Immature natural killer cell (primary cell): Measurements from ENCODE around the gene INPP5D. TPM values are rescaled to one million over a fixed set of nuclear protein-coding genes. Genes with fewer than 3 reads are reported as not detected.
A peak's percentile ranks its signal among the peaks of the same experiment; 100 is the strongest.
"Not testable (repeated sequence)": the region's sequence is repeated elsewhere in the genome, so short reads cannot be mapped to it uniquely, and the experiment has no call there.

Experiments used
- DNase-seq, 3 donors: peaks; one replicate each; pipeline ENCODE4 v3.0.0; 2022; ENCODE audit warnings: mixed read lengths in 1 of 3
- H3K27ac Mint-ChIP-seq, 6 donors: one replicate each; pipeline ENCODE4 v1.8.0; 2020; ENCODE audit warnings: mixed read lengths in 6 of 6, mild to moderate bottlenecking in 5 of 6, inconsistent platforms in 4 of 6, moderate library complexity in 3 of 6
- H3K27me3 Mint-ChIP-seq, 3 donors: one replicate each; pipeline ENCODE4 v1.8.0; 2020 to 2021; ENCODE audit warnings: low read depth in 3 of 3, mild to moderate bottlenecking in 3 of 3, mixed read lengths in 3 of 3, moderate library complexity in 3 of 3, inconsistent platforms in 1 of 3
- H3K36me3 Mint-ChIP-seq, 3 donors: one replicate each; pipeline ENCODE4 v1.8.0; 2020; ENCODE audit warnings: mixed read lengths in 3 of 3, inconsistent platforms in 2 of 3, mild to moderate bottlenecking in 2 of 3
- H3K4me1 Mint-ChIP-seq, 2 donors: one replicate each; pipeline ENCODE4 v1.8.0; 2020; ENCODE audit warnings: inconsistent platforms in 2 of 2, mild to moderate bottlenecking in 2 of 2, mixed read lengths in 2 of 2, moderate library complexity in 1 of 2
- H3K4me3 Mint-ChIP-seq, 5 donors: one replicate each; pipeline ENCODE4 v1.8.0; 2020; ENCODE audit warnings: mild to moderate bottlenecking in 5 of 5, mixed read lengths in 5 of 5, inconsistent platforms in 3 of 5, moderate library complexity in 3 of 5
- H3K9me3 Mint-ChIP-seq, 6 donors: one replicate each; pipeline ENCODE4 v1.8.0; 2020; ENCODE audit warnings: mild to moderate bottlenecking in 6 of 6, mixed read lengths in 6 of 6, inconsistent platforms in 4 of 6, moderate library complexity in 3 of 6
- polyA plus RNA-seq, 3 donors: library from polyadenylated mRNA; unstranded; fragments of 300-500 nt; fragmentation: Illumina TruSeq; gene quantifications; one replicate each; pipeline ENCODE4 v1.2.3, GENCODE V29; 2021

The INPP5D gene
- polyA plus RNA-seq, 3 donors from 2014 or later = 54.8 to 307 (median 73.5) TPM

DNA sequence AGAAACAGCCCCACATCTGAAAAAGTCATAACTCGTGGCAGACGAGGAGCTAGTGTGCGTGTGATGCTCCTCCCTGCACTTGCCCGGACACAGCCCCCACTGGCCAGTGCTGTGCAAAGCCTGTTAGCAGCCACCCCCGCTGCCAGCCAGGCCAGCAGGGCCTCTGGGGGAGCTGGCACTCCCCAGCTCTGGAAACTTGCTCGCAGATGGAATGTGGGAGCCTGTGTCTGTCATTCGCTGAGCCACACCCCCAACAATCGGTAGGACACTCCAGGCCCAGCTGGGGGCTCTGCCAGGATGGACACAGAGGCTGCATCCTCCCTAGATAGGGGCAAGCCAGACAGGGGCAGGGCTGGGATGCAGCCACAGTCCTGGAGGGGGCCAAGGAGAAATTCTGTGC lies 128.9 kb downstream of the INPP5D start:
- Mint-ChIP-seq H3K27ac (peak overlapping the region in 2 of 6 donors; percentile 60 to 67), H3K27me3 (peaks cover 18 to 52% (median 31%) of the 10 kb centered on the region in 3 donors), H3K9me3 (no peaks in the 10 kb centered on the region), H3K4me1 (peaks cover 7 to 13% of the 10 kb centered on the region in 2 donors), H3K4me3 (no peak overlapping the region), H3K36me3 (peaks cover 28 to 73% (median 47%) of the 10 kb centered on the region in 3 donors)
- no peak for DNase-seq

DNA sequence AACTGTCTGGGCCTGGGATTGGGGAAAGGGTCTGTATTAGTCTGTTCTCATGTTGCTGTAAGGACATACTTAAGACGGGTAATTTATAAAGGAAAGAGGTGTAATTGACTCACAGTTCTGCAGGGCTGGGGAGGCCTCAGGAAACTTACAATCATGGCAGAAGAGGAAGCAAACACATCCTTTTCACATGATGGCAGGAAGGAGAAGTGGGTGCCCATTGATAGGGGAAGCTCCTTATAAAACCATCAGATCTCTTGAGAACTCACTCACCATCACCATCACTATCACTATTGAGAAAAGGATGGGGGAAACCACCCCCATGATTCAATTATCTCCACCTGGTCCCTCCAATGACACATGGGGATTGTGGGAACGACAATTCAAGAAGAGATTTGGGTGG lies 130.9 kb downstream of the INPP5D start:
- not testable (repeated sequence) for H3K9me3 Mint-ChIP-seq, H3K4me1 Mint-ChIP-seq, DNase-seq, H3K4me3 Mint-ChIP-seq
- Mint-ChIP-seq H3K27ac (peak overlapping the region; percentile 51 to 77 (median 60)), H3K27me3 (peaks cover 22 to 49% (median 29%) of the 10 kb centered on the region in 3 donors), H3K36me3 (peaks cover 30 to 65% (median 49%) of the 10 kb centered on the region in 3 donors)

DNA sequence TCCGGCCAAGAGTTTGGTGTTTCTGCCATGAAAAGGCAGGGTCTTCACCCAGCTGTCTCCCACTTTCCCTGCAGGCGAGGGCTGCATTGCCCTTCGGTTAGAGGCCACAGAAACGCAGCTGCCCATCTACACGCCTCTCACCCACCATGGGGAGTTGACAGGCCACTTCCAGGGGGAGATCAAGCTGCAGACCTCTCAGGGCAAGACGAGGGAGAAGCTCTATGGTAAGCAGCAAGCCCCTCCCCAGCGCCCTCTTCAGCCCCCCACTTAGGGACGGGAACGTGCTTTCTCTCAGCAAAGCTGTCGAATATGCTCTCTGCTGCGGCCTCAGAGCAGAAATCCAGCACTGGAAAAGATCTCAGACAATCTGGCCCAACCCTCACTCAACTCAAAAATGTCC lies 133.6 kb downstream of the INPP5D start:
- Mint-ChIP-seq H3K4me1 (peaks cover 8 to 12% of the 10 kb centered on the region in 2 donors), H3K27me3 (peaks cover 15 to 50% (median 32%) of the 10 kb centered on the region in 3 donors), H3K9me3 (no peaks in the 10 kb centered on the region), H3K4me3 (peak overlapping the region in 1 of 5 donors; percentile 11), H3K36me3 (peaks cover 33 to 74% (median 59%) of the 10 kb centered on the region in 3 donors), H3K27ac (peak overlapping the region in 5 of 6 donors; percentile 12 to 69 (median 49))
- DNase-seq = no peak

DNA sequence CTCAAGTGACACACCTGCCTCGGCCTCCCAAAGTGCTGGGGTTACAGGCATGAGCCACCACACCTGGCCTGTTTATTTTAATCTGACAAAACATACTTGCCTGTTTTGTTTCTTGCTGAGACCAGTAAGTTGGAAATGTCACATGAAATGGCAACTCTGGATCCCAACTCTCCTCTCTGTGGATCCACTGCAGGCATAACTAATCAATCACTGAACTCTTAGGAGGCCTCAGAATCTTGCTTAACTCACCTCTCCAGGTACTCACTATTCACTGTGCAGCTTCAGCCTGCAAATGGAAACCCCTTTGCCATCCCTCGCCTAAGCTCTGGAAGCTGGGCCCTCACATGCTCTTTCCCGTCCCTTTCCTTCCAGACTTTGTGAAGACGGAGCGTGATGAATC lies 134.9 kb downstream of the INPP5D start:
- DNase-seq = no peak
- H3K36me3 Mint-ChIP-seq = peaks cover 33 to 70% (median 53%) of the 10 kb centered on the region in 3 donors

DNA sequence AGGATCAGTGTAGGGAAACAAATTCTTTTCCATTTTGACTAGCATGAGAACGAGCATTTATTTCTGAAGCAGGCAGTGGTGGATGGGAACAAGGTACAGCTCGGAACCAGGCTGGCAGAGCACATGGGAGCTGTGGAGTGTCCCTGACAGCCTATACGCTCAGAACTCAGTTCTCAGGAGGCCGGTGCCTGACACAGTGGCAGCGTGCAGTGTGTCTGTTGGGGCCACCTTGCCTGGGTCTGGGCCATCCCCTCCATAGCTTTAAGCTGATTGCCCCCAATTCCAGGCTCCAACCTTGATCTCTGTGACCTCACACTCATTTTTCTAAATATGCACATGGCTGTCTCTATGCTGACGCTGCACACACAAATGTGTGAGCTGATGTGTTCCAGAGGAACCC lies 136.9 kb downstream of the INPP5D start:
- no peak for DNase-seq
- H3K27me3 Mint-ChIP-seq = peaks cover 9 to 46% (median 33%) of the 10 kb centered on the region in 3 donors
- peaks cover 24 to 74% (median 44%) of the 10 kb centered on the region in 3 donors for H3K36me3 Mint-ChIP-seq
- peaks cover 4% of the 10 kb centered on the region in 2 donors for H3K4me1 Mint-ChIP-seq
- H3K27ac Mint-ChIP-seq = peak overlapping the region; percentile 5 to 78 (median 71)
- no peaks in the 10 kb centered on the region for H3K9me3 Mint-ChIP-seq
- H3K4me3 Mint-ChIP-seq = no peak overlapping the region

More for the DNA sequence above, 134.9 kb downstream of the INPP5D start:
- no peaks in the 10 kb centered on the region for H3K9me3 Mint-ChIP-seq
- peaks cover 14 to 48% (median 34%) of the 10 kb centered on the region in 3 donors for H3K27me3 Mint-ChIP-seq
- H3K4me1 Mint-ChIP-seq = peaks cover 5 to 12% of the 10 kb centered on the region in 2 donors
- H3K4me3 Mint-ChIP-seq = no peak overlapping the region
- peak overlapping the region in 2 of 6 donors; percentile 35 to 46 for H3K27ac Mint-ChIP-seq

DNA sequence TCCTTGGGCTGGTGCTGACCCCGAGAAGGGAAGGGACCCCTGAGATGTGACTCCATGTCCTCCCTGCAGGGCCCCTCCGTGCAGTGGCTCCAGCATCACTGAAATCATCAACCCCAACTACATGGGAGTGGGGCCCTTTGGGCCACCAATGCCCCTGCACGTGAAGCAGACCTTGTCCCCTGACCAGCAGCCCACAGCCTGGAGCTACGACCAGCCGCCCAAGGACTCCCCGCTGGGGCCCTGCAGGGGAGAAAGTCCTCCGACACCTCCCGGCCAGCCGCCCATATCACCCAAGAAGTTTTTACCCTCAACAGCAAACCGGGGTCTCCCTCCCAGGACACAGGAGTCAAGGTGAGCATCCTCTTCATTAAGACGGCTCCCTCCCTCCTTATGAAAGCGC lies 137.9 kb downstream of the INPP5D start:
- peaks cover 9 to 49% (median 34%) of the 10 kb centered on the region in 3 donors for H3K27me3 Mint-ChIP-seq
- H3K27ac Mint-ChIP-seq = peak overlapping the region in 3 of 6 donors; percentile 43 to 66 (median 61)
- DNase-seq = no peak
- H3K4me1 Mint-ChIP-seq = peaks cover 4 to 5% of the 10 kb centered on the region in 2 donors
- H3K9me3 Mint-ChIP-seq = no peaks in the 10 kb centered on the region
- peaks cover 25 to 76% (median 42%) of the 10 kb centered on the region in 3 donors for H3K36me3 Mint-ChIP-seq
- H3K4me3 Mint-ChIP-seq = no peak overlapping the region

DNA sequence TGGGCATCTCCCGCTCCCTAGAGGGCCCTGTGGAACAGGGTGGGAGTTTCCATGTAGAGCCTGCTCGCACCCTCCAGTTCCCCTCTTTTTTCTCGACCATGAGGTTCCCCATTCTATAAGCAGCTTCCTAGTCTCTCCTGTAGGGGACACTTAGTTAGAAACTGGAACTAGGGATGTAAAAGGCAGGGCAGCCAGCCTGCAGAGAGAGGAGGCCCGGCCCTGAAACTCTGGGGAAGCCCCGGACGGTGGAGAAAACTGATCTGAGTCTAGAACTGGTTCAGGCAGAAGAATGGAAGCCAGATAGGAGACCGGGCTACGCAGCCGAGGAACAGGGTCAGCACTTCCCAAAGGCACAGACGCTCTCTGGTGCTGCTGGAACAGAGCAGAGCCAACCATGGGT lies 139.7 kb downstream of the INPP5D start:
- peaks cover 34 to 78% (median 40%) of the 10 kb centered on the region in 3 donors for H3K36me3 Mint-ChIP-seq
- H3K27me3 Mint-ChIP-seq = peaks cover 2 to 56% (median 43%) of the 10 kb centered on the region in 3 donors
- H3K27ac Mint-ChIP-seq = peak overlapping the region; percentile 21 to 74 (median 46)
- no peaks in the 10 kb centered on the region for H3K9me3 Mint-ChIP-seq
- no peak overlapping the region for H3K4me3 Mint-ChIP-seq
- peaks cover 0 to 13% of the 10 kb centered on the region in 2 donors for H3K4me1 Mint-ChIP-seq
- no peak for DNase-seq

DNA sequence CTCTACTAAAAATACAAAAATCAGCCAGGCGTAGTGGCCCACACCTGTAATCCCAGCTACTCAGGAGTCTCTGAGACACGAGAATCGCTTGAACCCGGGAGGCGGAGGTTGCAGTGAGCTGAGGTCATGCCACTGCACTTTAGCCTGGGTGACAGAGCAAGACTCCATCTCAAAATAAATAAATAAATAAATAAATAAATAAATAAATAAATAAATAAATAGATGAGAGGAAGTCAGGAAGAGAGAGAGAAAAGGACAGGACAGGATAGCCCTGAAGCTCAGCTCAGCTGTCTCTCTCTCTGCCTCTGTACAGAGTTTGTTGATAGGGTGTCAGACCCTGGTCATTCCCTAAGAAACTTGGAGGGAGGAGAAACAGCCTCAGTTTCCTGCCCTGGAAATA lies 140.6 kb downstream of the INPP5D start:
- not testable (repeated sequence) for H3K4me3 Mint-ChIP-seq
- Mint-ChIP-seq H3K27ac (peak overlapping the region; percentile 50 to 79 (median 68)), H3K36me3 (peaks cover 34 to 72% (median 37%) of the 10 kb centered on the region in 3 donors)

DNA sequence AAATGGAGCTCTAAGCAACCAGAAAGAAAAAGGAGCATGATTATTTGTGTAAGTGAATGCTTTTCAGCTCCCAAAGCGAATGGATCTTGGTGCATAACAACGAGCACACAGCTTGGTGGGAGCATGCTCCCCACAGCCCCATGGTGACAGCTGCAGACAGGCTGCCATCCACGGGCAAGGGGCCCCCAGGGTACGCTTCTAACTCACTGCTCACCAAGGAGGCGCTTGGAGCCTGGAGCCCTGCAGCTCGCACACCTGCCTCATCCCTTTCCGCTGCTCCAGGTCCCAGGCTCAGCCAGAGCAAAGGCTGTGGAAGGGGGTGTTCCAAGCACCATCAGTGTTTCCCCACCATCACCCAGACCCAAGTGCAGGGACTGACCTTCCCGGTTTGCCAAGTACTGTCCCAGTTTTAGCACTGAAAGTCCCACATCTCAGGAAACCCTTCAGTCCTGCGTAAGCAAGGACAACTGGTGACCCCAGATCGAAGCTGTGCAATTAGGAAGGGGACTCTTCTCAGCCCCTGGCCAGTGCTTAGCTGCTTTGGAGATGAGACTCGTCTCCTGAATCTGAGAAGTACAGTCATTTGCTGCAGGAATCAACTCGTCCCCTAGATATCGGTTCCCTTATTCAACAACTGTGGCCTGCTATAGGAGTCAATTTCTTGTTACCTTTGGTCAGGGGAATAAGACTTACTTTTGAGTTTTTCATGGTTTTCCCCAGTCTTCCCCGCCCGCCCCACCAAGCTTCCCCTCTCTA lies 141.3 kb downstream of the INPP5D start:
- no peak for DNase-seq
- Mint-ChIP-seq H3K4me1 (peaks cover 0 to 14% of the 10 kb centered on the region in 2 donors), H3K36me3 (peaks cover 28 to 66% (median 32%) of the 10 kb centered on the region in 3 donors), H3K27ac (peak overlapping the region in 5 of 6 donors; percentile 67 to 79 (median 70)), H3K27me3 (peaks cover 4 to 48% (median 37%) of the 10 kb centered on the region in 3 donors), H3K4me3 (no peak overlapping the region), H3K9me3 (no peaks in the 10 kb centered on the region)

More for the DNA sequence above, 140.6 kb downstream of the INPP5D start:
- not testable (repeated sequence) for H3K9me3 Mint-ChIP-seq, DNase-seq
- H3K27me3 Mint-ChIP-seq = peaks cover 4 to 53% (median 41%) of the 10 kb centered on the region in 3 donors
- H3K4me1 Mint-ChIP-seq = peaks cover 0 to 13% of the 10 kb centered on the region in 2 donors

DNA sequence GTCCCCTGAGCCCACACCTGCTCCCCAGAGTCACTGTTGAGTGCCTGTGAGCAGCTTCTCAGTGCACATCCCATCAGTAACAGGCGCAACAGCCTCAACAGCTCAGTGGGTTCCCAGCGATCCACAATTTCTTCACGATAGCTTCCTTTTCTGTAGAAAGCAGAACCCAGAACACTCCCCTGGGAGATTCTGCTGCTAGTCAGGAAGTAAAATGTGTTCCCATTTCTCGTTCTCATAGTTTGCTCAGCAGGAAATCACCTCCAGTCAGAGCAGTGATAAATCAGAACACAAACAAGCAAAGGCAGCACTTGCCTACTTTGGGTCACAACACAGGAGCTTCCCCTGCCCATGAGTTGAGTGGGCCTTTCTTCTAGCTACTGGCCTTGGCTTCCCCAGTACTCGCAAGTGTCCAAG lies 142.4 kb downstream of the INPP5D start:
- peaks cover 22 to 60% (median 23%) of the 10 kb centered on the region in 3 donors for H3K36me3 Mint-ChIP-seq
- H3K9me3 Mint-ChIP-seq = no peaks in the 10 kb centered on the region
- H3K27me3 Mint-ChIP-seq = peaks cover 4 to 47% (median 33%) of the 10 kb centered on the region in 3 donors
- H3K4me3 Mint-ChIP-seq = no peak overlapping the region
- peak overlapping the region in 5 of 6 donors; percentile 64 to 85 (median 73) for H3K27ac Mint-ChIP-seq
- peaks cover 8 to 18% of the 10 kb centered on the region in 2 donors for H3K4me1 Mint-ChIP-seq
- no peak for DNase-seq

DNA sequence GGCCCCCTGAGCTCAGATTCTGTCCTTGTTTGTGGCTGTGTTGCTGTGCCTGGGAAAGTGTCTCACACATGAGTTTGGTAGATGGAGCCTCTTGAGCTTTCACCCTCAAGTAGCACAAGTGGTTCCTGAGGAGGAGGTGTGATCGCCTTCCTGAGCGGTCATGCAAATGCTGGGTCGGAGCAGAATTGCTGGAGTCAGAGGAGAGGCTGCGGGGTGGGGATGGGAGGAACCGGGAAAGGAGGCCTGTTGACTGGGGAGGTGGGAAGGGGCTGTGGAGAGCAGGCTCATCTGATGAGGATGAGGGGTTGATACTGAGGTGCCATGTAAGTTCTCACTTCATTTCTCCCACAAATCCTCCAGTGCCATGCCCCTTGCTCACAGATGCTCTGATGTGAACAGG lies 142.9 kb downstream of the INPP5D start:
- H3K4me1 Mint-ChIP-seq = peaks cover 13 to 21% of the 10 kb centered on the region in 2 donors
- peaks cover 3 to 46% (median 29%) of the 10 kb centered on the region in 3 donors for H3K27me3 Mint-ChIP-seq
- H3K27ac Mint-ChIP-seq = peak overlapping the region; percentile 59 to 85 (median 70)
- H3K4me3 Mint-ChIP-seq = peak overlapping the region in 1 of 5 donors; percentile 6
- no peaks in the 10 kb centered on the region for H3K9me3 Mint-ChIP-seq
- H3K36me3 Mint-ChIP-seq = peaks cover 20 to 57% (median 21%) of the 10 kb centered on the region in 3 donors
- DNase-seq = no peak

DNA sequence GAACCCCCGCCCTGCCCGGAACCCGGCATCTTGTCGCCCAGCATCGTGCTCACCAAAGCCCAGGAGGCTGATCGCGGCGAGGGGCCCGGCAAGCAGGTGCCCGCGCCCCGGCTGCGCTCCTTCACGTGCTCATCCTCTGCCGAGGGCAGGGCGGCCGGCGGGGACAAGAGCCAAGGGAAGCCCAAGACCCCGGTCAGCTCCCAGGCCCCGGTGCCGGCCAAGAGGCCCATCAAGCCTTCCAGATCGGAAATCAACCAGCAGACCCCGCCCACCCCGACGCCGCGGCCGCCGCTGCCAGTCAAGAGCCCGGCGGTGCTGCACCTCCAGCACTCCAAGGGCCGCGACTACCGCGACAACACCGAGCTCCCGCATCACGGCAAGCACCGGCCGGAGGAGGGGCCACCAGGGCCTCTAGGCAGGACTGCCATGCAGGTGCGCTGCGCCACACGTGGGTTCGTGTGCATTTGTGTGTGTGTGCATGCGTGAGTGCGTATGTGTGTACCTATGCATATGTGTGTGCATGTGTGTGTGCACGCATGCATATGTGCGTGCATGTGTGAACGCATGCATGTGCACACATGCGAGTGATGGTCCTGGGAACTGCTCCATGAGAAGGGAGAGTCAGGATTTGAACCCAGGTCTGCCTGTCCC lies 144.3 kb downstream of the INPP5D start:
- Mint-ChIP-seq H3K36me3 (peaks cover 20 to 53% (median 21%) of the 10 kb centered on the region in 3 donors), H3K27me3 (peaks cover 2 to 49% (median 33%) of the 10 kb centered on the region in 3 donors), H3K4me1 (peaks cover 27 to 34% of the 10 kb centered on the region in 2 donors), H3K9me3 (no peaks in the 10 kb centered on the region), H3K4me3 (no peak overlapping the region), H3K27ac (peak overlapping the region in 3 of 6 donors; percentile 42 to 75 (median 67))
- no peak for DNase-seq

DNA sequence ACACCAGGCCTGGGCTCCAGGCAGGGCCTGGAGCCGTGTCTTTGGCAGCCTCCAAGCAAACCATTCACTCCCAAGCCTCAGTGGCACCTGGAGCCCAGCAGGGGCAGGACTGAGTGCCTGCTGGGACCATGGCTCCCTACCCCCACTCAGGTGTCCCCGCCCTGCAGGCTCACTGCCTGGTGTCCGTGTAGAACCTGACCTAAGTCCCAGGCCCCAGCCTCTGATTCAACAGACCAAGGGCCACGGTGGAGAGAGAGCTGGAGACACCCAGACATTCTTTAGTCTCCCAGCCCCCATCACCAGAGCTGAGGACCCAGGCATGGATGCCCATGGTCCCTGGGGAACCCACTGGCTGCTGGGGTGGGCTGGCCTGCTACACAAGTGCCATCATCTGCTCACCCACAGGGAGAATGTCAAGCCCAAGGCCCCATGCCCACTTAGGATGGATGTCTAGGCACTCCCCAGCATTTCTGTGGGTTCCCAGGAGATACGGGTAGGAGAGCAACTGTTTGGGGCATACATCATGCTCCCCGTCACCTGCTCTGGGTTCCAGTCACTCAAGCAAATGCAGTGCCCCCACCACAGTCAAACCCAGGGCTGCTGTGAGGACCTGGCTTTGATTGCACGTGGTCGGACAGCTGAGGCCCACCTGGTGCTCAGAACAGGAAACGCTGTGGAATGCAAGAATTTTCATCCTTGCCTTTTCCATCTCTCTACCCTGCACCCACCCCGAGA lies 148.4 kb downstream of the INPP5D start:
- H3K27me3 Mint-ChIP-seq = peaks cover 19 to 43% (median 36%) of the 10 kb centered on the region in 3 donors
- DNase-seq = no peak
- no peaks in the 10 kb centered on the region for H3K9me3 Mint-ChIP-seq
- H3K4me1 Mint-ChIP-seq = peaks cover 40 to 44% of the 10 kb centered on the region in 2 donors
- peaks cover 11 to 30% (median 14%) of the 10 kb centered on the region in 3 donors for H3K36me3 Mint-ChIP-seq
- H3K4me3 Mint-ChIP-seq = peak overlapping the region in 1 of 5 donors; percentile 58
- H3K27ac Mint-ChIP-seq = peak overlapping the region; percentile 77 to 91 (median 81)
